Psoas muscle (tissue), 8 donors: ENCODE results near the gene SPP2. TPM values are rescaled to one million over a fixed set of nuclear protein-coding genes. Genes with fewer than 3 reads are reported as not detected.

Experiments
- ATAC-seq, 4 donors: fragments of 200-7000 bp; cut with Tn5 transposase; one replicate each; pipeline ENCODE4 v1.9.1; 2020; ENCODE audit warnings: moderate library complexity in 3 of 4, mild to moderate bottlenecking in 2 of 4
- DNase-seq, 2 donors: peaks; one replicate each; pipeline ENCODE4 v3.0.0-alpha.2; 2020
- H3K27ac ChIP-seq: fragments of 200-600 bp; one replicate; pipeline ENCODE4 v1.8.0; 2022
- H3K27me3 ChIP-seq, 3 donors: fragments of 200-600 bp in 1 of 3; one replicate each; pipeline versions ENCODE4 v1.6.1 to v1.8.0; 2013 to 2022; ENCODE audit warnings: low read length in 2 of 3, mild to moderate bottlenecking in 2 of 3, moderate library complexity in 1 of 3; ENCODE audit not compliant: insufficient read depth in 3 of 3
- H3K36me3 ChIP-seq, 2 donors: fragments of 200-600 bp in 1 of 2; one replicate each; pipeline versions ENCODE4 v1.6.1 to v1.8.0; 2013 to 2022; ENCODE audit warnings: low read depth in 1 of 2, mild to moderate bottlenecking in 1 of 2, moderate library complexity in 1 of 2; ENCODE audit not compliant: insufficient read depth in 1 of 2
- H3K4me1 ChIP-seq: fragments of 200-600 bp; one replicate; pipeline ENCODE4 v1.8.0; 2022
- H3K4me3 ChIP-seq: fragments of 200-600 bp; one replicate; pipeline ENCODE4 v1.8.0; 2022; ENCODE audit warnings: mild to moderate bottlenecking
- H3K9me3 ChIP-seq: fragments of 200-600 bp; one replicate; pipeline ENCODE4 v1.8.0; 2022
- WGBS, 3 donors: extraction: QIAGEN DNeasy Blood & Tissue Kit; methylation state at CpG; one replicate each; pipeline versions ENCODE4 v1.1.6 to v1.1.7; 2013; 5-methylcytosine and 5-hydroxymethylcytosine counted together
- intact Hi-C, 2 donors: fragments of 100-400 bp; cut with DNase I; formaldehyde crosslinking; loops; one replicate each; pipeline versions ENCODE4 v1.11.0 to v1.14.2; 2022
- polyA plus RNA-seq, 3 donors: library from polyadenylated mRNA; stranded (reverse); fragments of 200-250 nt; gene quantifications; one replicate each; pipeline ENCODE4 v1.2.3, GENCODE V29; 2013
- total RNA-seq, 4 donors: library from RNA; stranded (reverse); fragmentation: NEBNext Ultra II Directional in 2 of 4; extraction: Animal tissue kit (Norgen Biotek cat#: 25700) in 2 of 4; gene quantifications; one replicate each; pipeline versions ENCODE4 v1.2.1 to v1.2.4, GENCODE V29; 2021 to 2023
- TF ChIP-seq, protein P1 (sequence below): fragments of 200-600 bp; IDR thresholded peaks from one replicate; pipeline ENCODE4 v1.8.0; 2022; ENCODE audit warnings: antibody characterized with exemption
- donor health status: healthy with polysubstance abuse.
- donor health status: DM: no; HTN: no; CAD: no; lungs with moderate emphysema.
- donor health status: Bipolar disorder and iron deficiency.
- donor health status: healthy.
- donor health status: DM: yes; HTN: yes; CAD: no.
- donor health status: DM: no; HTN: no; CAD: no.
- donor health status: DM: no; HTN: no; CAD: no.
- donor health status: DM: yes; HTN: yes; CAD: no.

SPP2 gene
- total and polyA plus RNA-seq, 7 donors, result not detected

DNA sequence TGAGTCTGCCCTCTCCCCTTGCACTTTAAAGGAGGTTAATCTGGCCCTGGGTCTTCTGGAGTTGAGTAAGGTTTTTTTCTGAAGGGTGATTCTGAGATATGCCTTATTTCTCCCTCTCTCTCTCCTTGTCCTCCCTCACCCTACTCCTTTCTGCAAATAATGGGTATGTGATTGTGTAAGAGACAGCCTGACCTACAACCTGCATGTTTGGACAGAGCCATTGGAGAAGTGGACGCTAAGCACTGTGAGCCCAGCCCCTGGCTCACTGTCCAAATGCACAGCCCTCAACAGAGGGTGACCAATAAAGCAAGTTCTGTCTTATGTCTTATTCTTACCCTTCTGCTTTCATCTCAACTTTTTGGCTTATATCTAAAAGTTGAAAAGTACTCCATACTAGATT lies 71.5 kb downstream of the SPP2 start:
- Histone ChIP-seq H3K9me3 (no peaks in the 10 kb centered on the region), H3K4me3 (no peak overlapping the region), H3K36me3 (no peaks in the 10 kb centered on the region), H3K27me3 (no peaks in the 10 kb centered on the region), H3K27ac (no peak overlapping the region), H3K4me1 (no peaks in the 10 kb centered on the region)
- 72 to 84% (median 79%) methylated on average over 1 of the region's 1 CpG for WGBS, 3 donors
- no peak for DNase-seq
- TF ChIP-seq, protein P1, sequence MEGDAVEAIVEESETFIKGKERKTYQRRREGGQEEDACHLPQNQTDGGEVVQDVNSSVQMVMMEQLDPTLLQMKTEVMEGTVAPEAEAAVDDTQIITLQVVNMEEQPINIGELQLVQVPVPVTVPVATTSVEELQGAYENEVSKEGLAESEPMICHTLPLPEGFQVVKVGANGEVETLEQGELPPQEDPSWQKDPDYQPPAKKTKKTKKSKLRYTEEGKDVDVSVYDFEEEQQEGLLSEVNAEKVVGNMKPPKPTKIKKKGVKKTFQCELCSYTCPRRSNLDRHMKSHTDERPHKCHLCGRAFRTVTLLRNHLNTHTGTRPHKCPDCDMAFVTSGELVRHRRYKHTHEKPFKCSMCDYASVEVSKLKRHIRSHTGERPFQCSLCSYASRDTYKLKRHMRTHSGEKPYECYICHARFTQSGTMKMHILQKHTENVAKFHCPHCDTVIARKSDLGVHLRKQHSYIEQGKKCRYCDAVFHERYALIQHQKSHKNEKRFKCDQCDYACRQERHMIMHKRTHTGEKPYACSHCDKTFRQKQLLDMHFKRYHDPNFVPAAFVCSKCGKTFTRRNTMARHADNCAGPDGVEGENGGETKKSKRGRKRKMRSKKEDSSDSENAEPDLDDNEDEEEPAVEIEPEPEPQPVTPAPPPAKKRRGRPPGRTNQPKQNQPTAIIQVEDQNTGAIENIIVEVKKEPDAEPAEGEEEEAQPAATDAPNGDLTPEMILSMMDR, result no peak
- no peak for ATAC-seq
- intact Hi-C loops, result no loop called here

DNA sequence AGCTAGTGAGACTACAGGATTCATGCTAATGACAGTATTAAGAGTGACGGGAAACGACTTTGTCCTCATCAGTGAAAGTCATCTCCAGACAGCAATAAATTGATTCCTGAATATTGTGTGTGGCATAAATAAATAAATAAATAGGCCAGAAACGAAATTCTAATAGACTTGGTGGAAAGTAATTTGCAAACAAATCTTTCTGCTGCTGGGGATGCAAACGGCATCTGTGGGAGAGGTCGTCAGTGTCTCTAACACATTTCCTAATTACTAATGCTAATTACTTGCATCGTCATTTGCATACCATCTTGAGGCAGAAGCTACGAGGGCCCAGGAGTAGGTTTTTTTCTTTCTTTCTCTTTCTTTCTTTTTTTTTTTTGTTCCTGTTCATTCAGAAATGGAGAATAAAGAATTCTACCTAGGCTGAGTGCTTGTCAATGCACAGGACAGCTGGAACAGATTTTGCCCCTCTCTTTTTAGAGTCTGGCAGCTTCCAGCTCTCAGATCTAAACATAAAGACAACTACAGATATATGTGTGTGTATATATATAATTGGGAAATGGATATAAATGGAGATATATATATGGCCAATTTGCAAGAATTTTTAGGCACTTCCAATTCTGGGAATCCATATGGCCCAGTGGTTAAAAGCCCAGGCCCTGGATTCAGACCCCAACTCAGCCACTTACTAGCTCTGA lies 75.1 kb downstream of the SPP2 start:
- no peak overlapping the region for H3K27ac ChIP-seq
- ATAC-seq (no peak), DNase-seq (no peak)
- no peaks in the 10 kb centered on the region for H3K27me3 ChIP-seq
- no peak overlapping the region for H3K4me3 ChIP-seq
- no peaks in the 10 kb centered on the region for H3K36me3 ChIP-seq
- H3K9me3 ChIP-seq, result no peaks in the 10 kb centered on the region
- TF ChIP-seq, protein P1, result no peak
- intact Hi-C loops, result no loop called here
- 60 to 67% (median 60%) methylated on average over 7 of the region's 7 CpGs for WGBS, 3 donors
- H3K4me1 ChIP-seq, result no peaks in the 10 kb centered on the region

DNA sequence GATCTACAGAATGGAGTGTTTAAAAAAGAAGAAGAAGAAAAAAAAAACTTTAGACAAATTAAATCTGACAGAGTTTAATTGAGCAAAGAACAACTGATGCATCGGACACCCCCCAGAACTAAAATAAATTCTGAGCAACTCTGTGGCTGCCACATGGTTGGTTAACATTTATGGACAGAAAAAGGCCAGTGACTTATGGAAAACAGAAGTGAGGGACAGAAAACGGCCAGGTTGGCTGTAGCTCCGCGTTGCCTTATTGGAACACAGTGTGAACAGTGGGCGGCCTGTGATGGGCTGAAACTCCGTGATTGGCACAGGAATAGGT lies 75.6 kb downstream of the SPP2 start:
- no peak for ATAC-seq
- Histone ChIP-seq H3K36me3 (no peaks in the 10 kb centered on the region), H3K4me3 (no peak overlapping the region), H3K4me1 (no peaks in the 10 kb centered on the region), H3K27me3 (no peaks in the 10 kb centered on the region), H3K27ac (no peak overlapping the region), H3K9me3 (no peaks in the 10 kb centered on the region)
- no peak for DNase-seq
- WGBS, 3 donors, result 84 to 93% (median 85%) methylated on average over 6 of the region's 6 CpGs
- TF ChIP-seq, protein P1, result no peak
- intact Hi-C loops, result no loop called here

Other genes starting within 250 kb of the SPP2 start
- not detected for gene HJURP, start 196.2 kb upstream of the SPP2 start, total RNA-seq
- gene HJURP, start 196.2 kb upstream of the SPP2 start, polyA plus RNA-seq, result under 1 TPM; 0.08 to 0.25 (median 0.10) TPM
- not detected for gene TRPM8, start 133.3 kb upstream of the SPP2 start, total RNA-seq
- not detected for gene TRPM8, start 133.3 kb upstream of the SPP2 start, polyA plus RNA-seq